B cell (primary cell): ENCODE data around the gene RPS8. TPM values are rescaled to one million over a fixed set of nuclear protein-coding genes. Genes with fewer than 3 reads are reported as not detected.

Experiments used
- ATAC-seq: fragments of 200-7000 bp; cut with Tn5 transposase; one replicate; pipeline ENCODE4 v1.10.0; 2021; ENCODE audit warnings: low read depth, mild to moderate bottlenecking, moderate number of reproducible peaks, moderate library complexity
- CTCF ChIA-PET: fragments of 350-600 bp; sonication (Branson Sonifier 250); formaldehyde crosslinking; loops from one replicate; lab custom pipeline; 2021; ENCODE audit warnings: antibody characterized with exemption, inconsistent platforms; lab: Charles Lee
- POLR2A ChIA-PET: fragments of 350-600 bp; sonication (Branson Sonifier 250); formaldehyde crosslinking; loops from one replicate; lab custom pipeline; 2021; ENCODE audit warnings: antibody characterized with exemption; lab: Charles Lee
- DNase-seq: peaks from one replicate; pipeline ENCODE4 v3.0.0; 2013
- H2AFZ ChIP-seq: 2 replicates; pipeline ENCODE4 v1.6.1; 2012; ENCODE audit warnings: mild to moderate bottlenecking, low read depth, low read length; ENCODE audit not compliant: insufficient read depth, poor library complexity, severe bottlenecking
- H3K27ac ChIP-seq, 2 donors: 1 replicate in 1 of 2; 2 replicates in 1 of 2; pipeline ENCODE4 v1.5.1; 2012 to 2013; ENCODE audit warnings: low read length in 2 of 2, mild to moderate bottlenecking in 2 of 2, moderate library complexity in 1 of 2
- H3K27me3 ChIP-seq, 4 experiments: fragments of 200-600 bp in 1 of 4; sonication (generic) in 1 of 4; replicated peaks in 1 of 4; 1 replicate in 2 of 4; 2 replicates in 2 of 4; pipeline versions ENCODE4 v1.6.1 to v1.7.0; 2013 to 2016; ENCODE audit warnings: low read length in 3 of 4, mild to moderate bottlenecking in 2 of 4, mixed read lengths in 1 of 4, moderate library complexity in 1 of 4; ENCODE audit not compliant: insufficient read depth in 4 of 4, control insufficient read depth in 3 of 4; ENCODE audit errors: control extremely low read depth in 1 of 4
- H3K36me3 ChIP-seq, 2 experiments: replicated peaks in 1 of 2; 1 replicate in 1 of 2; 2 replicates in 1 of 2; pipeline versions ENCODE4 v1.6.1 to v1.7.1; 2013; ENCODE audit warnings: low read length in 1 of 2; ENCODE audit not compliant: insufficient read depth in 2 of 2, control insufficient read depth in 1 of 2; ENCODE audit errors: control extremely low read depth in 1 of 2, extremely low read depth in 1 of 2
- H3K4me1 ChIP-seq, 2 donors: fragments of 200-600 bp in 1 of 2; sonication (generic) in 1 of 2; 1 replicate in 1 of 2; 2 replicates in 1 of 2; pipeline versions ENCODE4 v1.5.1 to v1.6.1; 2013 to 2017; ENCODE audit warnings: low read length in 2 of 2; ENCODE audit not compliant: control insufficient read depth in 2 of 2, insufficient read depth in 2 of 2
- H3K4me2 ChIP-seq: replicated peaks from 2 replicates; pipeline ENCODE3; 2012; ENCODE audit warnings: mild to moderate bottlenecking, low read depth, low read length; ENCODE audit not compliant: poor library complexity, severe bottlenecking
- H3K4me3 ChIP-seq, 5 experiments: fragments of 200-600 bp in 1 of 5; sonication (generic) in 1 of 5; 1 replicate in 3 of 5; 2 replicates in 2 of 5; pipeline versions ENCODE4 v1.5.1 to v1.7.0; 2011 to 2016; ENCODE audit warnings: low read length in 4 of 5, mild to moderate bottlenecking in 4 of 5, low read depth in 2 of 5, control low read depth in 1 of 5, moderate library complexity in 1 of 5; ENCODE audit not compliant: insufficient read depth in 1 of 5; ENCODE audit errors: control extremely low read depth in 1 of 5, extremely low read depth in 1 of 5
- H3K79me2 ChIP-seq: fragments of 200-600 bp; sonication (generic); one replicate; pipeline ENCODE4 v1.6.0; 2016; ENCODE audit warnings: low read length; ENCODE audit not compliant: control insufficient read depth, insufficient read depth
- H3K9ac ChIP-seq: fragments of 200-600 bp; sonication (generic); 2 replicates; pipeline ENCODE4 v1.6.1; 2017; ENCODE audit warnings: mild to moderate bottlenecking, low read length, moderate library complexity
- H3K9me3 ChIP-seq, 3 donors: one replicate each; pipeline versions ENCODE4 v1.6.1 to v1.7.1; 2013; ENCODE audit warnings: low read length in 2 of 3; ENCODE audit not compliant: control insufficient read depth in 2 of 3, insufficient read depth in 1 of 3; ENCODE audit errors: control extremely low read depth in 1 of 3
- H4K20me1 ChIP-seq: 2 replicates; pipeline ENCODE4 v1.6.0; 2012; ENCODE audit warnings: mild to moderate bottlenecking, low read length; ENCODE audit not compliant: insufficient read depth, control insufficient read depth, poor library complexity, severe bottlenecking
- H3K27ac Mint-ChIP-seq: one replicate; pipeline ENCODE4 v1.8.0; 2021; ENCODE audit warnings: mixed read lengths
- H3K27me3 Mint-ChIP-seq: one replicate; pipeline ENCODE4 v1.8.0; 2021; ENCODE audit warnings: mixed read lengths
- H3K4me1 Mint-ChIP-seq: one replicate; pipeline ENCODE4 v1.8.0; 2021; ENCODE audit warnings: mixed read lengths
- H3K4me3 Mint-ChIP-seq: one replicate; pipeline ENCODE4 v1.8.0; 2021; ENCODE audit warnings: mixed read lengths
- H3K9me3 Mint-ChIP-seq: one replicate; pipeline ENCODE4 v1.8.0; 2022; ENCODE audit warnings: mixed read lengths; ENCODE audit not compliant: insufficient read depth
- EZH2 ChIP-seq: IDR thresholded peaks from 2 replicates; pipeline ENCODE4 v1.6.1; 2012; ENCODE audit warnings: borderline replicate concordance, low read depth, mild to moderate bottlenecking, moderate library complexity, low read length; ENCODE audit not compliant: insufficient read depth, poor library complexity, severe bottlenecking
- WGBS: methylation state at CpG from one replicate; pipeline ENCODE4 v1.1.5; 2013; ENCODE audit warnings: missing lambda C conversion rate; ENCODE audit not compliant: insufficient coverage; 5-methylcytosine and 5-hydroxymethylcytosine counted together
- intact Hi-C: fragments of 100-400 bp; cut with micrococcal nuclease; formaldehyde crosslinking; loops from one replicate; pipeline ENCODE4 v1.10.0; 2022
- polyA plus RNA-seq: library from polyadenylated mRNA; depleted of rRNA; stranded (reverse); fragments of >200 nt; gene quantifications from 2 replicates; pipeline ENCODE4 v1.2.3, GENCODE V29; 2012
- total RNA-seq, 2 donors: library from RNA; stranded (reverse); fragments of 120-200 nt in 1 of 2; gene quantifications; 1 replicate in 1 of 2; 2 replicates in 1 of 2; pipeline versions ENCODE4 v1.2.3 to v1.2.4, GENCODE V29; 2013 to 2022
- TF ChIP-seq, protein P1 (sequence below): fragments of 200-600 bp; IDR thresholded peaks from one replicate; pipeline ENCODE4 v1.8.0; 2022; ENCODE audit warnings: antibody characterized with exemption, mild to moderate bottlenecking

The RPS8 gene
- total and polyA plus RNA-seq, 2 donors (not counting 1 experiment from before 2014, with no cell fraction given) = 2,525 to 4,047 TPM

DNA sequence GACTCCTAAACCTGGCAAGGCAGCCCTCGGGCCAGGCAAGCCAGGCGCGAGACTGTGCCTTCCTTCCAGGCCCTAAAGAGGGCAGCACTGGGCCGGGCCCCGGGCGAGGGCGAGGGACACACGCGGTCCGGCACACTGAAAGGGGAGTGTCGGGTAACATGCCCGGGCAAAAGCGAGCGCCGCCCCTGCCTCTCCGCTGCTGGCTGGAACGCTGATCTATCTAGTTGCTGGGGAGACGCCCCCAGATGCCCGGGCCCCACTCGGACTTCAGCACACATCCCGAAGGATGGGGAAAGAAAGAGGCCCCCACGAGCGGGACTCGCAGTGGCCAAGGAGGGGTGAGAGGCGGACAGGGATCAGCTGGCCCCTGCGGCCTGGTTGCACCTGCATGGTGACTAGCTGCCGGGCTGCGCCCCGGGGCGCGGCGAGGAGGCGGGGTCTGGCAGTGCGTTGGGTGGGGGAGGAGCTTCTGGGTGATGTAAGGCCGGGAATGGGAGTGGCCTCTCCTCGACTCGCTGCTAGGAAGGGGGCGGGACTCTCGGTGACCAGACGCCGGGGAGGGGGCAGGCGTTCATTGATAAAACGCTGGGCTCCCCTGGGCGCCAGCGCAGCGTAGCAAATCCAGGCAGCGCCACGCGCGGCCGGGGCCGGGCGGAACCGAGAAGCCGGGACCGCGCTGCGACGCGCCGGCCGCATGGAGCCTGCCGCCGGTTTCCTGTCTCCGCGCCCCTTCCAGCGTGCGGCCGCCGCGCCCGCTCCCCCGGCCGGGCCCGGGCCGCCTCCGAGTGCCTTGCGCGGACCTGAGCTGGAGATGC lies 24.6 kb downstream of the RPS8 start, which contains the start of gene PLK3:
Gene PLK3 (plus strand): TSS at position 608 of the 815 bp plus-strand sequence. CDS start 87 bp downstream, at position 695.
- peak within 1 kb of the TSS; percentile 84 to 93 for H3K27ac ChIP-seq
- H3K4me3 Mint-ChIP-seq = peak within 1 kb of the TSS; percentile 99
- no peaks in the 10 kb centered on the region for H4K20me1 ChIP-seq
- H3K36me3 ChIP-seq = peaks cover 0 to 13% of the 10 kb centered on the region in 2 experiments
- no peaks in the 10 kb centered on the region for H3K9me3 Mint-ChIP-seq
- H3K27me3 ChIP-seq = no peaks in the 10 kb centered on the region
- peaks cover 16 to 38% of the 10 kb centered on the region in 2 donors for H3K4me1 ChIP-seq
- H3K9me3 ChIP-seq = no peaks in the 10 kb centered on the region
- WGBS = under 1% methylated on average over 79 of the region's 79 CpGs
- ChIA-PET POLR2A (interaction anchor here (0.7 to 2.6 kb wide), 18 partner anchors 9 to 782 kb away, joined by 3 to 61 read pairs (median 6); partner anchors contain the start of genes BTBD19, EIF2B3, HECTD3 and MUTYH), CTCF (interaction anchor here (0.6 to 4.2 kb wide), 25 partner anchors 9 to 692 kb away, joined by 3 to 70 read pairs (median 5); partner anchors contain the start of genes BEST4, BTBD19, HECTD3 and RNU5D-1)
- H3K4me3 ChIP-seq = peak within 1 kb of the TSS; percentile 61 to 88 (median 85)
- DNase-seq (peak; percentile 99), ATAC-seq (peak; percentile 89)
- H3K27ac Mint-ChIP-seq = peak within 1 kb of the TSS; percentile 100
- no peaks in the 10 kb centered on the region for H3K27me3 Mint-ChIP-seq
- TF ChIP-seq, protein P1, sequence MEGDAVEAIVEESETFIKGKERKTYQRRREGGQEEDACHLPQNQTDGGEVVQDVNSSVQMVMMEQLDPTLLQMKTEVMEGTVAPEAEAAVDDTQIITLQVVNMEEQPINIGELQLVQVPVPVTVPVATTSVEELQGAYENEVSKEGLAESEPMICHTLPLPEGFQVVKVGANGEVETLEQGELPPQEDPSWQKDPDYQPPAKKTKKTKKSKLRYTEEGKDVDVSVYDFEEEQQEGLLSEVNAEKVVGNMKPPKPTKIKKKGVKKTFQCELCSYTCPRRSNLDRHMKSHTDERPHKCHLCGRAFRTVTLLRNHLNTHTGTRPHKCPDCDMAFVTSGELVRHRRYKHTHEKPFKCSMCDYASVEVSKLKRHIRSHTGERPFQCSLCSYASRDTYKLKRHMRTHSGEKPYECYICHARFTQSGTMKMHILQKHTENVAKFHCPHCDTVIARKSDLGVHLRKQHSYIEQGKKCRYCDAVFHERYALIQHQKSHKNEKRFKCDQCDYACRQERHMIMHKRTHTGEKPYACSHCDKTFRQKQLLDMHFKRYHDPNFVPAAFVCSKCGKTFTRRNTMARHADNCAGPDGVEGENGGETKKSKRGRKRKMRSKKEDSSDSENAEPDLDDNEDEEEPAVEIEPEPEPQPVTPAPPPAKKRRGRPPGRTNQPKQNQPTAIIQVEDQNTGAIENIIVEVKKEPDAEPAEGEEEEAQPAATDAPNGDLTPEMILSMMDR = peak; percentile 85
- no peak for TF ChIP-seq EZH2
- H3K9ac ChIP-seq = peak within 1 kb of the TSS; percentile 69
- H3K79me2 ChIP-seq = peaks cover 5% of the 10 kb centered on the region
- peaks cover 33% of the 10 kb centered on the region for H3K4me1 Mint-ChIP-seq
- H3K4me2 ChIP-seq = peak within 1 kb of the TSS; percentile 100
- intact Hi-C loops = loop anchor here (2.0 kb wide), 8 partner anchors 13 to 691 kb away; partner anchors contain the start of genes KIF2C, RNU5D-1, RPS8 and TESK2
- H2AFZ ChIP-seq = peak within 1 kb of the TSS; percentile 80
